T-helper 17 cell (primary cell): Measurements from ENCODE around the gene STT3B. TPM values are rescaled to one million over a fixed set of nuclear protein-coding genes. Genes with fewer than 3 reads are reported as not detected.

Source experiments
- ATAC-seq: fragments of 150-1000 bp; cut with Tn5 transposase; 2 replicates; pipeline ENCODE4 v1.10.0; 2021; ENCODE audit warnings: mild to moderate bottlenecking, moderate library complexity
- DNase-seq, 3 donors: peaks; one replicate each; pipeline versions ENCODE4 v3.0.0 to v3.0.0-alpha.2; 2020 to 2021
- H3K9me3 ChIP-seq: one replicate; pipeline ENCODE4 v1.7.0; 2013; ENCODE audit warnings: low read length, mild to moderate bottlenecking; ENCODE audit not compliant: control insufficient read depth, poor library complexity, severe bottlenecking
- H3K27ac Mint-ChIP-seq: one replicate; pipeline ENCODE4 v1.8.0; 2022; ENCODE audit warnings: mild to moderate bottlenecking, moderate library complexity, mixed read lengths
- H3K27me3 Mint-ChIP-seq: one replicate; pipeline ENCODE4 v1.8.0; 2022; ENCODE audit warnings: mixed read lengths
- H3K36me3 Mint-ChIP-seq: one replicate; pipeline ENCODE4 v1.8.0; 2022; ENCODE audit warnings: low read depth, mixed read lengths
- H3K4me1 Mint-ChIP-seq: one replicate; pipeline ENCODE4 v1.8.0; 2022; ENCODE audit warnings: mild to moderate bottlenecking, mixed read lengths
- H3K4me3 Mint-ChIP-seq: one replicate; pipeline ENCODE4 v1.8.0; 2022; ENCODE audit warnings: mild to moderate bottlenecking, moderate library complexity, mixed read lengths
- total RNA-seq, 4 donors: library from RNA in 2 of 4; stranded (reverse) in 2 of 4; gene quantifications; one replicate each; pipeline ENCODE4 v1.2.3 and lab custom pipeline; 2022 to 2026

STT3B gene
- total RNA-seq, 2 donors from 2014 or later, result 125 to 151 TPM

DNA sequence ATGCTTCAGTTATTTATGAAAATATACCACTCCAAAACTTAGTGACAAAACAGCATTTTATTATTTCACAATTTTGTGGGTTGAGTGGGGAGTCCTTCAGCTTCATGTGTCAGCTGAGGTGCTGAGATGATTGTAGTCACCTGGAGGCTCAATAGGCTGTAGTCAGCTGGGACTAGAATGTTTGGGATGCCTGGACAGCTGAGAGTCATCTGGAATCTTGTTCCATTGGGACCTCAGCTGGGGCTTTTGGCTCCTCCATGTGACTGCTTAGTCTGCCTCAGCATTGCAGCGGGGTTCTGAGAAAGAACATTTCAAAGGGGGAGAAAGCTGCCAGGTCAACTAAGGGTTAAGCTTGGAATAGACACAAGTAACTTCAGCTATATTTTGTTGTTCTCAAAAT is 13.4 kb downstream of the STT3B start:
- H3K4me1 Mint-ChIP-seq, result peaks cover 52% of the 10 kb centered on the region
- DNase-seq, result no peak
- no peaks in the 10 kb centered on the region for H3K27me3 Mint-ChIP-seq
- no peaks in the 10 kb centered on the region for H3K9me3 ChIP-seq
- no peak for ATAC-seq
- no peak overlapping the region for H3K4me3 Mint-ChIP-seq
- H3K27ac Mint-ChIP-seq, result peak overlapping the region; percentile 83
- no peaks in the 10 kb centered on the region for H3K36me3 Mint-ChIP-seq

DNA sequence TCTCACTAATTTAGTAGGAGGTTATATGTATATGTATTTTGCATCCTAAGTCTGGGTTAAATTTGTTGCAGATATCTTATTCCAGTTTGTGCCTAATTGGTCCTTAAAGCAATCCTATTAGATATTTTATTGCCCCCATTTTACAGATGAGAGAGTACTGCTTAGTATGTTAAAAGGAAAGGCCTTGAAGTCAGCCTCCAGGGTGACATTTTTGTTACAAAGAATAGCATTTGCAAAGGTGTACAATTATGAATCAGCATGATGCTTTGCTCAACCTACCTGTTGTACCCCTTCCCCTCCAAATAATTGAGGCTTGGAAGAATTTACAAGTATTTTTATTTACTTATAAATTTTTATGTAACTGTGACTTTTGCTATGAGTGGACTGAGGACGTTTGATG is 14.0 kb downstream of the STT3B start:
- Mint-ChIP-seq H3K36me3 (no peaks in the 10 kb centered on the region), H3K4me1 (peaks cover 54% of the 10 kb centered on the region), H3K4me3 (no peak overlapping the region), H3K27me3 (no peaks in the 10 kb centered on the region), H3K27ac (peak overlapping the region; percentile 83)
- ATAC-seq, result no peak
- no peaks in the 10 kb centered on the region for H3K9me3 ChIP-seq
- no peak for DNase-seq

DNA sequence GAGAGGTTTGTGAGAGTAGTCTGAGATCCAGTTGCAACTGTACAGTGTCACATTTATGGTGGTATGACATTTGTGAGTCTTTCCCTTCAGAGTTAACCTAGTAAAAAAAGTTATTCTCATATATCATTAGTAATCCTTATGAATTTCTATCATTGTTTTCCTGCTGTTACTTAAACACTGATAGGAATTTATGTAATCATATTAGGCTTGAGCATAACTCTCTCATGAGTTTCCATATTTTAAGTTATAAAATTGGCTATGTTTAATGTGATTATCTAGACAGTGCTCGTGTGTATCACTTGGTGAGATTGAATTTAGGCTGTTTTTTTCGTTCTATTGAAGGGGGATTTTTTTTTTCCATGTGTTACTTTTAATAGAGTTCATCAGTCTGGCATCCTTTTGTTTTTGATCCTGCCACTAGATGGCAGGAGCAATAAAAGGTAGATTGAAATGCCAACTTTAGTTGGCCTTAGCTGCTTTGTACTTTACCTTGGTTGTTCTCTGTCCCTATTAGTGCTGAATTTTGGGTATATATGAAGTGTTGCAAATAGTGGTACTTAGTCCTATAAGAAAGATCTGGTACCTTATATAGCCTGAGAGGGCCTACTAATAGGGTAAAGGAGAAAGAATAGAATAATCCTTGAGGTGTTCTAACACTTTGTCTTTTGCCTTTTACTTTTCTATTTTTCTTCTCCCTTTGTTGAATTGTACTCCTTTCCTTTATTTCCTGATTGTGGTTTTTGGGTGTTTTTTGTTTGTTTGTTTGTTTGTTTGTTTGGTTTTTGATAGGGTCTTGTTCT is 17.9 kb downstream of the STT3B start:
- Mint-ChIP-seq H3K4me1 (peaks cover 53% of the 10 kb centered on the region), H3K36me3 (no peaks in the 10 kb centered on the region), H3K27me3 (no peaks in the 10 kb centered on the region), H3K4me3 (peak overlapping the region; percentile 43), H3K27ac (peak overlapping the region; percentile 24)
- no peaks in the 10 kb centered on the region for H3K9me3 ChIP-seq
- ATAC-seq (peak; percentile 81), DNase-seq (no peak)

DNA sequence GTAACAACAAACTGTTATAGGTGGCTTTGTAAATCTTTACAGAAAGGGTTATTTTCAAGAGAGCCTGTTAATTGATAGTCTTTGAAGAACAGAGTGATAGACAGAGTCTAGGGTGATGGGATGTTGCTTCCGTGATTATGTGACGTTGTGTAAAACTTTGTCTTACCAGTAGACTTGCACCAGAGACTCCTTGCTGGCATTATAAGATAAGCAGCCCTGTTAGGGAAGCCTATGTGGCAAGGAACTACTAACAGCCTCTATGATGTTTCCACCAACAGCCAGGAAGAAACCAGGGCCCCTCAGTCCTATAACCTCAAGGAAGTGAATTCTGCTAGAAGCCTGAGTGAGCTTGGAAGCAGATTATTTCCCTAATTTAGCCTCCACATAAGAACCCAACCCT is 18.9 kb downstream of the STT3B start:
- ATAC-seq (no peak), DNase-seq (no peak)
- no peak overlapping the region for H3K4me3 Mint-ChIP-seq
- H3K36me3 Mint-ChIP-seq, result no peaks in the 10 kb centered on the region
- no peaks in the 10 kb centered on the region for H3K9me3 ChIP-seq
- H3K27ac Mint-ChIP-seq, result no peak overlapping the region
- no peaks in the 10 kb centered on the region for H3K27me3 Mint-ChIP-seq
- peaks cover 47% of the 10 kb centered on the region for H3K4me1 Mint-ChIP-seq

DNA sequence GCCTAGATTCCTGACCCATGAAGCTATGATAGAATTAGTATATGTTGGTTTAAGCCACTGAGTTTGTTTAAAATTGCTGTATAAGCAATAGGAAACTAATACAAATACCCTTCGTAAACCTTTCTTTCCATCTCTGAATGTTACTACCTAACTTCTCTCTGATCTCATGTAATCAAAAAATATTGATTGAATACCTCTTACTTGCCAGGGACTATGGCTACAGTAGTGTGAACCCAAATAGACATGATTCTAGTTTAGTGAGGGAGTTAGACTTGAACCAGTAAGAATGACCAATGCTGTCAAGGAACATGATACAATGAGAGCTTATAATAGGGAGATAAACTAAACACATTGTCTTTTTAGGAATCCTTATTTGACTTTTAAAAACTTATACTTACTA is 19.4 kb downstream of the STT3B start:
- H3K36me3 Mint-ChIP-seq, result no peaks in the 10 kb centered on the region
- peaks cover 47% of the 10 kb centered on the region for H3K4me1 Mint-ChIP-seq
- no peaks in the 10 kb centered on the region for H3K27me3 Mint-ChIP-seq
- H3K9me3 ChIP-seq, result no peaks in the 10 kb centered on the region
- ATAC-seq (no peak), DNase-seq (no peak)
- no peak overlapping the region for H3K4me3 Mint-ChIP-seq
- no peak overlapping the region for H3K27ac Mint-ChIP-seq

DNA sequence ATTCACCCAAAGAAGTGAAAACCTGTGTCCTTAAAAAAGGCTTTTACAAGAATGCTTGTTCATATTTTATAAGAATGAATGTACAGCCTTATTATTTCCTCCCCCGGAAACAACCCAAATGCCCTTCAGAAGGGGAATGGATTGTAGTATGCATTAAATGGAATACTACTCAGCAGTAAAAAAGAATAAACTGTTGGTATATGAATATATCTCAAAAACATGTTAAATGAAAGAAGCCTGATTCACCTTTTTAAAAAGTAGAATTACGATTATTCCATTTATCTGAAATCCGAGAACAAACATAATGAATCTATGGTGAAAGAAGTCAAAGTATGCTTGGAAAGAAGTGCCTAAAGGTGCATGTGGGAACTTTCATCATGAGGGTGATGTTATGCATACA is 20.5 kb downstream of the STT3B start:
- no peak for ATAC-seq
- Mint-ChIP-seq H3K4me3 (no peak overlapping the region), H3K27ac (no peak overlapping the region), H3K36me3 (no peaks in the 10 kb centered on the region), H3K4me1 (peaks cover 44% of the 10 kb centered on the region), H3K27me3 (no peaks in the 10 kb centered on the region)
- H3K9me3 ChIP-seq, result no peaks in the 10 kb centered on the region
- no peak for DNase-seq

DNA sequence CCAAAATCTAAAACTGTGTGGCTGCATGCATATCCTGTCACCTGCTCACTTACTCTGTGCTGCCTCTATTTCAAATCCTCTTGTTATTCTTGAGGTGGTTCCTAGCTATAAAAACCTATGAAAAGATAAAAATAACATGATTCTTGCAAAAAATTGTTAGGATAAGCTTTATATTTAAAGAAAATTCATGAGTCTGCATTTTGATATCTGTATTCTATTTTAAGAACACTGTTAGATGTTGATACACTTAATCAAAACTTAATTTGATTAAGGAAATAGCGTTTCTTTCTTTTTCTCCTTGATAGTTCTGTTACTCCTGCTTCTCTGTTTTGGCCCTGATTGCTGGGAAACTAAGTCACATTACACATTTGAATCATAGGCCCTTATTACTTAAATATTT is 22.5 kb downstream of the STT3B start:
- Mint-ChIP-seq H3K4me1 (peaks cover 43% of the 10 kb centered on the region), H3K27me3 (no peaks in the 10 kb centered on the region), H3K36me3 (no peaks in the 10 kb centered on the region), H3K4me3 (peak overlapping the region; percentile 32), H3K27ac (no peak overlapping the region)
- ATAC-seq (no peak), DNase-seq (no peak)
- no peaks in the 10 kb centered on the region for H3K9me3 ChIP-seq

DNA sequence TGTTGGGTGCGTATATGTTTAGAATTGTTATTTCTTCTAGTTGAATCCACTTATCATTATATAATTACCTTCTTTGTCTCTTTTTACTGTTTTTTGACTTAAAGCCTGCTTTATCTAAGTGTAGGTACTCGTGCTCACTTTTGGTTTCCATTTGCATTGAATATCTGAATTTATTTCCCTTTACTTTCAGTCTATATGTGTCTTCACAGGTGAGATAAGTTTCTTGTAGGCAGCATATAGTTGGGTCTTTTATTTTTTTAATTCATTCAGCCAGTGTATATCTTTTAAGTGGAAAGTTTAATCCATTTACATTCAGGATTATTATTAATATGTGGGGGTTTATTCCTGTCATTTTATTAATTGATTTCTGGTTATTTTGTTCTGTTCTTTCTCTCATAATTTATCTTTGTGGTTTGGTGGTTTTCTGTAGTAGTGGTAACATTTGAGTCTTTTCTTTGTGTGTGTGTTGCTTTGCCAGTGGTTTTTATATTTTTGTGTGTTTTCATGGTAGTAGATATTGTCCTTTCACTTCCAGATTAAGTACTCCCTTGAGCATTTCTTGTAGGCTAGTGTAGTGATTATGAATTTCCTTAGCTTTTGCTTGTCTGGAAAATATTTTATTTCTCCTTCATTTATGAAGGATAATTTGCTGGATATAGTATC is 27.3 kb downstream of the STT3B start:
- DNase-seq, result no peak
- peaks cover 40% of the 10 kb centered on the region for H3K4me1 Mint-ChIP-seq
- no peak overlapping the region for H3K27ac Mint-ChIP-seq
- H3K4me3 Mint-ChIP-seq, result peak overlapping the region; percentile 0
- ATAC-seq, result no peak
- H3K27me3 Mint-ChIP-seq, result no peaks in the 10 kb centered on the region
- no peaks in the 10 kb centered on the region for H3K36me3 Mint-ChIP-seq
- H3K9me3 ChIP-seq, result no peaks in the 10 kb centered on the region

DNA sequence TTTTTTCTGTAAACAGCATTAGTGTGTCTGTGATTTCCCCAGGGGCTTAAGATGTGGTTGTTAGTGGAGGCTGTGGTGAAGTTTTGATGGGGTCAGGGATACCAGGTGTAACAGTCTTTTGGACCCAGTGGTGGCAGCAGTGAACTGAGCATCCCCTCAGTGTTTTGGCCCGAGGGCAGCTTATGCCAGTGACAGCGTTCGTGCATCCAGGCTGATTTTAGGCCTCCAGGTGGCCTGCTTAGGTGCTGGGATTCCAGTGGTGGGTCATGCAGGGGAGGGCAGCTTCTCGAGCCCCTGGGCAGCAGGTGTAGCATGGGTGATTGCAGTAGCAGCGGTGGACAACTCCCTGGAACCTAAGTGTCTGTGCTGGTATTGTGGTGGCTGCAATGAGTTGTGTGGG is 29.2 kb downstream of the STT3B start:
- Mint-ChIP-seq H3K4me3 (peak overlapping the region; percentile 3), H3K4me1 (peaks cover 48% of the 10 kb centered on the region), H3K36me3 (no peaks in the 10 kb centered on the region), H3K27ac (no peak overlapping the region), H3K27me3 (no peaks in the 10 kb centered on the region)
- peak; percentile 62 for ATAC-seq
- H3K9me3 ChIP-seq, result no peaks in the 10 kb centered on the region
- no peak for DNase-seq

DNA sequence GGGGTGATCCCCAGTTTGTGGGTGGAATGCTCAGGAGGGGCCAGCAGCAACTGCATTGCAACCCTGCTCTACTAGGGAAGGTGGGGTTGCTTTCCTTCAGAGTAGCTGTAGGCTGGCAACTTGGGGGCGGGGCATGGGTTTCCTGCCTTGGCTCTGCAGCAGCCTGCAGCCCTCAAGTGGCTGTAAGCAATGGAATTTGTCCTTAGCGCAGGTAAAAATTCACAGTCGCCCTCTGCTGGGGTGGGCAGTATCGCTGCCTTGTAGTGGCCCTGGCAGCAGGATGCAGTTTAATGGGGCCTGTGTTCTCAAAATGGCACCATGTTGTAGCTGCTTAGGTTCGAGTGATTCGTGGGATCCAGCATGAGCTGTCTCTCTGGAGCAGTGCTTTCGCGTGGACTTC is 29.8 kb downstream of the STT3B start:
- H3K9me3 ChIP-seq, result no peaks in the 10 kb centered on the region
- no peaks in the 10 kb centered on the region for H3K36me3 Mint-ChIP-seq
- no peak overlapping the region for H3K27ac Mint-ChIP-seq
- peaks cover 50% of the 10 kb centered on the region for H3K4me1 Mint-ChIP-seq
- DNase-seq (peak in 1 of 3 donors; percentile 17), ATAC-seq (peak; percentile 63)
- peak overlapping the region; percentile 60 for H3K4me3 Mint-ChIP-seq
- no peaks in the 10 kb centered on the region for H3K27me3 Mint-ChIP-seq

DNA sequence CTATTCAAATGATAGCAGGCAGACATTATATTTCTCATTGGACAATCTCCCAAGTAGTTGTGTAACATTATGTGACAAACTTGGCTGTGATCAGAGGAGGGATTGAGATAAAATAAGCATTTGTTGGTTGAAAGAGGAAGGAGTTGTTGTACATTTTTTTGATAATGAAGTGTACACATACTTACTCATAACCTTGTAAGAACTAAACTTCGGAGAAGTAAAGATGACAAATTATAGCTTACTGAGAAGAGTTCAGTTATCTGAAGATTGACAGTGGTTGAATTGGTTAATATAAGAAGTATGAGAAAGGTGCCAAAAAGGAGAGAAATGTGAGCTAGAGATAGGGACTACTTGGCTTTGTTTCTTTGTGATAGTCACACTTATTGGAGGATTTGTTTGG is 32.6 kb downstream of the STT3B start:
- Mint-ChIP-seq H3K4me3 (peak overlapping the region; percentile 19), H3K4me1 (peaks cover 62% of the 10 kb centered on the region), H3K27me3 (no peaks in the 10 kb centered on the region), H3K27ac (peak overlapping the region; percentile 5), H3K36me3 (no peaks in the 10 kb centered on the region)
- DNase-seq (no peak), ATAC-seq (no peak)
- H3K9me3 ChIP-seq, result no peaks in the 10 kb centered on the region

DNA sequence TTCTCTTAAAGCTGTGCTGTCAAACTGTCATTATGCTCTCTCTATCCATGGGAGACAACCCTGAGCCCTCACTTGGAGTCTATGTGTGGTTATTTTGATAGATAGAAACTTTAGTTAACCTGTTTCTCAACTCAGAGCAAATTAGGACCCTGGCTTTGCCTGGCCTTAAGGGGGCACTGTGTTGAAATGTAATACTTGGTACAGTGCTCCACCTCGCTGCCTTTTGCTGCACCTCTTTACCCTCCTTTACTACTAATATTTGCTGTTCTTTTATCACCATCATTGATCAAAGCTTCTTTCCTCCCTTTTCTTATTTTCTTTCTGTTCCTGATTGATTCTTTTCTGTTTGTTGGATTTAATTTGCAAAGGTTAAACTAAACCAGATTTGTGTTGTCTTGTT is 34.3 kb downstream of the STT3B start:
- Mint-ChIP-seq H3K36me3 (no peaks in the 10 kb centered on the region), H3K27ac (no peak overlapping the region), H3K27me3 (no peaks in the 10 kb centered on the region), H3K4me1 (peaks cover 68% of the 10 kb centered on the region), H3K4me3 (peak overlapping the region; percentile 49)
- ATAC-seq (peak; percentile 77), DNase-seq (no peak)
- H3K9me3 ChIP-seq, result no peaks in the 10 kb centered on the region

DNA sequence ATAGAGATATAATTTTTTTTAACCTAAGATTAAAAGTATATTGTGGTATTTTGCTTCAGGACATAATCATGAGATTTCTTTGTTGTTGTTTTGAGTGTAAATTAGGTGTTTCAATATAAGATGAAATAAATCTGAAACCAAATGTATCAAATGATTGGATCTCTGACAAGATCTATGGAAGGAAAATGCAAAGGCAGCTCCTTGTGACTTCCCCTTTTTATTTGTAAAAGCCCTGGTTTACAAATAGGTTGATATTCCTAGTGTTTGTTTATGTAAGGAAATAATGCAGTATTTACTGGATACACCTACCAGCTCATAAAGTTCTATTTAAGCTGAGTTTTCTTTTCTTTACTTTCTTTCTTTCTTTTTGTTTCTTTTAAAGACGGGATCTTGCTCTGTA is 35.9 kb downstream of the STT3B start:
- ATAC-seq (no peak), DNase-seq (no peak)
- H3K27ac Mint-ChIP-seq, result no peak overlapping the region
- H3K36me3 Mint-ChIP-seq, result no peaks in the 10 kb centered on the region
- H3K9me3 ChIP-seq, result no peaks in the 10 kb centered on the region
- no peaks in the 10 kb centered on the region for H3K27me3 Mint-ChIP-seq
- peaks cover 57% of the 10 kb centered on the region for H3K4me1 Mint-ChIP-seq
- H3K4me3 Mint-ChIP-seq, result peak overlapping the region; percentile 12

DNA sequence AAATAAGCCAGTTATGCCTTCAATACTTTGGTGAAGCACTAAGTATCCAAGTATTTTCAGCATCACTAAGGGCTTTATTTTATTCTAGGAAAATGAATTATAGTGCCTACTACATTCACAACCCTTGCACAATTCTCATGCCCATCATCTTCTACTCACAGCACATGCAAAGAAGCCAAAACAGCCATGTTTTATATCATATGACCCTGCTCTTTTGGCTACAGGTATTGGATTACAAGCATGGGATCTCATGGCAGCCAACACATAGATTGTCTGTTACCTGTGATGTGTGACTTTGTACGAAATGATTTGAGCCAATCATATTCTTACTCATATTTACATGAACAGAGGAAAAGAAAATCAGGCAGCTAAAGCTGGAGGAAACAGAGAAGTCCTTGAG is 38.6 kb downstream of the STT3B start:
- H3K27me3 Mint-ChIP-seq, result no peaks in the 10 kb centered on the region
- ATAC-seq (no peak), DNase-seq (no peak)
- no peaks in the 10 kb centered on the region for H3K9me3 ChIP-seq
- no peak overlapping the region for H3K4me3 Mint-ChIP-seq
- no peak overlapping the region for H3K27ac Mint-ChIP-seq
- H3K4me1 Mint-ChIP-seq, result peaks cover 57% of the 10 kb centered on the region
- H3K36me3 Mint-ChIP-seq, result no peaks in the 10 kb centered on the region
